ENCODE measurements around the gene TTC7B. TPM values are rescaled to one million over a fixed set of nuclear protein-coding genes. Genes with fewer than 3 reads are reported as not detected.

TTC7B gene
- total and polyA plus RNA-seq, 2 experiments from 2014 or later: 7.9 to 28.6 TPM

DNA sequence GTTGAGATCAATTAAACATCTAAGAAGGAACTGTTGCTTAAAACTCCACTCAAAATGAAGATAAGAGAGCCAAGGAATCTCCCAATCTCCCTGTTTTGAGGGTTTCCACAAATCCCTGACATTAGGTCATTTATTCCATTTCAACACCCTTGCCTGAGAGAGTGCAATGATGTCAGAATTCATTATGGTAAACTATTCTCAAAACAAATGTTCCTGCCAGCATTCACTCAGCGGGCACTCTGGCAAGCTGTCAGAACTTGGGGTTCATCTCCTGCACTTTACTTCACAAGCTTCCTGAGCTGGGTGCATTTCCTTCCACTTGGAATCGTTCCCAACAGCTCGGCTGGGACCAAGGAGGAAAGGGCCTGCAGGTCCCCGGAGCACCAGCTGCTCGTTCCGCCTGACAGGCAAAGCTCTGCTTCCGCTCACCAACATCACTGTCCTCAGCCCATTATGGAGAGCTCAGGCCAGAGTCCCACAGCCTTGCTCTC lies 117.8 kb downstream of the TTC7B start:
- Histone ChIP-seq H3K36me3 (ENCODE audit: insufficient read depth) (no peaks in the 10 kb centered on the region), H3K4me2 (no peak overlapping the region), H3F3A (replicated peaks; ENCODE audit: low read depth) (peaks cover 5% of the 10 kb centered on the region; the same call in 1 of the 2 replicates), H3K79me2 (replicated peaks; ENCODE audit: insufficient read depth) (no peaks in the 10 kb centered on the region), H3K27me3 (ENCODE audit: insufficient read depth) (no peaks in the 10 kb centered on the region), H3K9me2 (ENCODE audit: insufficient read depth) (no peaks in the 10 kb centered on the region), H3K4me3 (no peak overlapping the region), H2AFZ (no peak overlapping the region), H3K4me1 (ENCODE audit: insufficient read depth) (no peaks in the 10 kb centered on the region), H4K20me1 (replicated peaks; ENCODE audit: insufficient read depth) (peaks cover 6% of the 10 kb centered on the region; the same call in 1 of the 2 replicates), H3K27ac (ENCODE audit: low read depth) (no peak overlapping the region)
- ATAC-seq (no peak), DNase-seq (ENCODE audit: low spot score) (no peak)
- no peaks in the 10 kb centered on the region for H3K9me3 Mint-ChIP-seq
- no peak overlapping the region for H3K4me3 Mint-ChIP-seq
- no peak for TF ChIP-seq EZH2phosphoT487 (IDR thresholded peaks at IDR 0.05; ENCODE audit: unreplicated experiment)
- TF ChIP-seq ZNF114 (CRISPR knock-in tag; IDR thresholded peaks at IDR 0.05): no peak
- TF ChIP-seq, protein P1, sequence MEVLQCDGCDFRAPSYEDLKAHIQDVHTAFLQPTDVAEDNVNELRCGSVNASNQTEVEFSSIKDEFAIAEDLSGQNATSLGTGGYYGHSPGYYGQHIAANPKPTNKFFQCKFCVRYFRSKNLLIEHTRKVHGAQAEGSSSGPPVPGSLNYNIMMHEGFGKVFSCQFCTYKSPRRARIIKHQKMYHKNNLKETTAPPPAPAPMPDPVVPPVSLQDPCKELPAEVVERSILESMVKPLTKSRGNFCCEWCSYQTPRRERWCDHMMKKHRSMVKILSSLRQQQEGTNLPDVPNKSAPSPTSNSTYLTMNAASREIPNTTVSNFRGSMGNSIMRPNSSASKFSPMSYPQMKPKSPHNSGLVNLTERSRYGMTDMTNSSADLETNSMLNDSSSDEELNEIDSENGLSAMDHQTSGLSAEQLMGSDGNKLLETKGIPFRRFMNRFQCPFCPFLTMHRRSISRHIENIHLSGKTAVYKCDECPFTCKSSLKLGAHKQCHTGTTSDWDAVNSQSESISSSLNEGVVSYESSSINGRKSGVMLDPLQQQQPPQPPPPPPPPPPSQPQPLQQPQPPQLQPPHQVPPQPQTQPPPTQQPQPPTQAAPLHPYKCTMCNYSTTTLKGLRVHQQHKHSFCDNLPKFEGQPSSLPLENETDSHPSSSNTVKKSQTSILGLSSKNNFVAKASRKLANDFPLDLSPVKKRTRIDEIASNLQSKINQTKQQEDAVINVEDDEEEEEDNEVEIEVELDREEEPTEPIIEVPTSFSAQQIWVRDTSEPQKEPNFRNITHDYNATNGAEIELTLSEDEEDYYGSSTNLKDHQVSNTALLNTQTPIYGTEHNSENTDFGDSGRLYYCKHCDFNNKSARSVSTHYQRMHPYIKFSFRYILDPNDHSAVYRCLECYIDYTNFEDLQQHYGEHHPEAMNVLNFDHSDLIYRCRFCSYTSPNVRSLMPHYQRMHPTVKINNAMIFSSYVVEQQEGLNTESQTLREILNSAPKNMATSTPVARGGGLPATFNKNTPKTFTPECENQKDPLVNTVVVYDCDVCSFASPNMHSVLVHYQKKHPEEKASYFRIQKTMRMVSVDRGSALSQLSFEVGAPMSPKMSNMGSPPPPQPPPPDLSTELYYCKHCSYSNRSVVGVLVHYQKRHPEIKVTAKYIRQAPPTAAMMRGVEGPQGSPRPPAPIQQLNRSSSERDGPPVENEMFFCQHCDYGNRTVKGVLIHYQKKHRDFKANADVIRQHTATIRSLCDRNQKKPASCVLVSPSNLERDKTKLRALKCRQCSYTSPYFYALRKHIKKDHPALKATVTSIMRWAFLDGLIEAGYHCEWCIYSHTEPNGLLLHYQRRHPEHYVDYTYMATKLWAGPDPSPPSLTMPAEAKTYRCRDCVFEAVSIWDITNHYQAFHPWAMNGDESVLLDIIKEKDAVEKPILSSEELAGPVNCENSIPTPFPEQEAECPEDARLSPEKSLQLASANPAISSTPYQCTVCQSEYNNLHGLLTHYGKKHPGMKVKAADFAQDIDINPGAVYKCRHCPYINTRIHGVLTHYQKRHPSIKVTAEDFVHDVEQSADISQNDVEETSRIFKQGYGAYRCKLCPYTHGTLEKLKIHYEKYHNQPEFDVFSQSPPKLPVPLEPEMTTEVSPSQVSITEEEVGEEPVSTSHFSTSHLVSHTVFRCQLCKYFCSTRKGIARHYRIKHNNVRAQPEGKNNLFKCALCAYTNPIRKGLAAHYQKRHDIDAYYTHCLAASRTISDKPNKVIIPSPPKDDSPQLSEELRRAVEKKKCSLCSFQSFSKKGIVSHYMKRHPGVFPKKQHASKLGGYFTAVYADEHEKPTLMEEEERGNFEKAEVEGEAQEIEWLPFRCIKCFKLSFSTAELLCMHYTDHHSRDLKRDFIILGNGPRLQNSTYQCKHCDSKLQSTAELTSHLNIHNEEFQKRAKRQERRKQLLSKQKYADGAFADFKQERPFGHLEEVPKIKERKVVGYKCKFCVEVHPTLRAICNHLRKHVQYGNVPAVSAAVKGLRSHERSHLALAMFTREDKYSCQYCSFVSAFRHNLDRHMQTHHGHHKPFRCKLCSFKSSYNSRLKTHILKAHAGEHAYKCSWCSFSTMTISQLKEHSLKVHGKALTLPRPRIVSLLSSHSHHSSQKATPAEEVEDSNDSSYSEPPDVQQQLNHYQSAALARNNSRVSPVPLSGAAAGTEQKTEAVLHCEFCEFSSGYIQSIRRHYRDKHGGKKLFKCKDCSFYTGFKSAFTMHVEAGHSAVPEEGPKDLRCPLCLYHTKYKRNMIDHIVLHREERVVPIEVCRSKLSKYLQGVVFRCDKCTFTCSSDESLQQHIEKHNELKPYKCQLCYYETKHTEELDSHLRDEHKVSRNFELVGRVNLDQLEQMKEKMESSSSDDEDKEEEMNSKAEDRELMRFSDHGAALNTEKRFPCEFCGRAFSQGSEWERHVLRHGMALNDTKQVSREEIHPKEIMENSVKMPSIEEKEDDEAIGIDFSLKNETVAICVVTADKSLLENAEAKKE (CRISPR knock-in tag; IDR thresholded peaks at IDR 0.05): no peak
- TF ChIP-seq CREB1 (CRISPR knock-in tag; IDR thresholded peaks at IDR 0.05; ENCODE audit: low read depth): no peak
- TF ChIP-seq, protein P2, sequence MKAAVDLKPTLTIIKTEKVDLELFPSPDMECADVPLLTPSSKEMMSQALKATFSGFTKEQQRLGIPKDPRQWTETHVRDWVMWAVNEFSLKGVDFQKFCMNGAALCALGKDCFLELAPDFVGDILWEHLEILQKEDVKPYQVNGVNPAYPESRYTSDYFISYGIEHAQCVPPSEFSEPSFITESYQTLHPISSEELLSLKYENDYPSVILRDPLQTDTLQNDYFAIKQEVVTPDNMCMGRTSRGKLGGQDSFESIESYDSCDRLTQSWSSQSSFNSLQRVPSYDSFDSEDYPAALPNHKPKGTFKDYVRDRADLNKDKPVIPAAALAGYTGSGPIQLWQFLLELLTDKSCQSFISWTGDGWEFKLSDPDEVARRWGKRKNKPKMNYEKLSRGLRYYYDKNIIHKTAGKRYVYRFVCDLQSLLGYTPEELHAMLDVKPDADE (IDR thresholded peaks at IDR 0.05): no peak
- no peak for TF ChIP-seq ZNF331 (CRISPR knock-in tag; IDR thresholded peaks at IDR 0.05; ENCODE audit: low read depth)
- peaks cover 24% of the 10 kb centered on the region for H3K4me1 Mint-ChIP-seq
- no peaks in the 10 kb centered on the region for H3K36me3 Mint-ChIP-seq (ENCODE audit: low read depth)
- H3K27ac Mint-ChIP-seq: no peak overlapping the region; the same call in 1 of the 2 replicates
- H3K27me3 Mint-ChIP-seq (ENCODE audit: insufficient read depth, low read depth, poor library complexity): peaks cover 9% of the 10 kb centered on the region

Data from GM23338 (cell line).